ENCODE data around the gene KANK3.
"Not testable (repeated sequence)": the region's sequence is repeated elsewhere in the genome, so short reads cannot be mapped to it uniquely, and the experiment has no call there.

The KANK3 gene

GRCh38 chr19:8370176-8371010 is 27.3 kb upstream of the KANK3 start:
- no peak for DNase-seq

DNA sequence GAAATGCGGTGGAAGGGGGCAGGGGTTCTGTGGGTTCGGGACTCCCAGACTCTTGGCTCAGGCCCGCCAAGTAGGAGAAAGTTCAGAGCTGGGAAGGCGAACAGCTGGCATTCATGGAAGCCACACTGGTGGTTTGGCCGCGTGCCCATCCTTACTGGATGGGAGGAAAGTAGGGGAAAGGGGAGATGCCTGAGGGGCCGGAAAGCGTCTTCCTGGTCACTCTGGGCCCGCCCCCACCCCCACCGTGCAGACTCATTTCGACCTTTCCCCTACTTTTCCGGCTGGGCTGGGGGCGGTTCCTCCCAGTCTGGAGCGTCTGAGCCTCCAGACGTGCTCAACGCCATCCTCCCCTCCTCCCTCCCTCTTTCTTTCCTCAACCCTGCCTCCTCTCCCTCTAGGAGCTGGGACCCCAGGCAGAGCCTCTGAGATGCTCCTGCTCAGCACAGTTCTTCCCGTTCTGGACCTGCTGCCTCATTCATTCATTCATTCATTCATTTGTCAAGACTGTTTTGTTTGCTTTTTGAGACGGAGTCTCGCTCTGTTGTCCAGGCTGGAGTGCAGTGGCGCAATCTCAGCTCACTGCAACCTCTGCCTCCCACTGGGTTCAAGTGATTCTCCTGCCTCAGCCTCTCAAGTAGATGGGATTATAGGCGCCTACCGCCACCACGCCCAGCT is 24.4 kb upstream of the KANK3 start:
- peak; percentile 64 for DNase-seq

GRCh38 chr19:8366961-8367326 is 23.9 kb upstream of the KANK3 start:
- no peak for DNase-seq

- no peak for DNase-seq
These were observed 23.1 kb upstream of the KANK3 start for GRCh38 chr19:8366121-8366581.

GRCh38 chr19:8363803-8364771 is 21.0 kb upstream of the KANK3 start, which contains the start of gene ANGPTL4:
Gene ANGPTL4 (plus strand): TSS chr19:8364155. CDS start chr19:8364322, 167 bp downstream.
- no peak for DNase-seq

- DNase-seq: peak; percentile 95
These were observed 19.1 kb upstream of the KANK3 start for GRCh38 chr19:8361921-8362793.

GRCh38 chr19:8360196-8360595 is 17.1 kb upstream of the KANK3 start:
- no peak for DNase-seq

GRCh38 chr19:8358948-8359347 is 15.9 kb upstream of the KANK3 start:
- no peak for DNase-seq

GRCh38 chr19:8357007-8357521 is 14.0 kb upstream of the KANK3 start:
- no peak for DNase-seq

GRCh38 chr19:8355631-8356402 is 12.8 kb upstream of the KANK3 start:
- no peak for DNase-seq

DNA sequence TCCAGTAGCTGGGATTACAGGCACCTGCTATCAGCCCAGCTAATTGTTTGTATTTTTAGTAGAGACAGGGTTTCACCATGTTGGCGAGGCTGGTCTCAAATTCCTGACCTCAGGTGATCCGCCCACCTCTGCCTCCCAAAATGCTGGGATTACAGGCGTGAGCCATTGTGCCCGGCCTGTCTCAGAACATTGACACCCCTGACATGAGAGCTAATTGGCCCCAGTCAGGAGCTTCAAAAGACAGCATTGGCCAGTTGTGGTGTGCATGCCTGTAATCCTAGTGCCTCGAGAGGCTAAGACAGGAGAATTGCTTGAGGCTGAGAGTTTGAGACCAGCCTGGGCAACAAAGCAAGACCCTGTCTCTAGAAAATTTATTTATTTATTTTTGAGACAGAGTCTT is 9.8 kb upstream of the KANK3 start:
- not testable (repeated sequence) for DNase-seq

DNA sequence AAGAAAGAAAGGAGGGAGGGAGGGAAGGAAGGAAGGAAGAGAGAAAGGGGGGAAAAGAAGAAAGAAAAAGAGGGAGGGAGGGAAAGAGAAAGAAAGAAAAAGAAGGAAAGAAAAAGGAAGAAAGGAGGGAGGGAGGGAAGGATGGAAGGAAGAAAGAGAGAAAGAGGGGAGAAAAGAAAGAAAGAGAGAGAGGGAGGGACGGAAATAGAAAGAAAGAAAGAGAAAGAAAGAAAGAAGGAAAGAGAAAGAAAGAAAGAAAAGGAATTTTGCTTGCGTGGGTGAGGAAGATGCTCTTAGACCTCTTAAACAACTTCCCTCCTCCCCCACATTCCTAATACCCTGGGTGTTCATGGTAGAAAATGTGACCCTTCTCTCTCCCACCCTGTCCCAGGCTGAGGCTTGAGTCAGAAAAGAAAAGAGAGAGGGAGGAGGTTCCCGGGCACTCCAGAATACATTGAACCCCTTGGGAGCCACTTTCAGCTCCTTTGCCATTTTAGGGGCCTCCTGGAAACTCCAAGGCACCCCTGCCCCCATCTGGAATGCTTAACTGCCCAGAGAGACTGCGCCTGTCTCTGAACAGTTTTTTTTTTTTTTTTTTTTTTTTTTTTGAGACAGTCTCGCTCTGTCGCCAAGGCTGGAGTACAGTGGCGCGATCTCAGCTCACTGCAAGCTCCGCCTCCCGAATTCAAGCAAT is 9.2 kb upstream of the KANK3 start:
- no peak for DNase-seq

GRCh38 chr19:8349629-8350372 is 6.7 kb upstream of the KANK3 start:
- DNase-seq: not testable (repeated sequence)

DNA sequence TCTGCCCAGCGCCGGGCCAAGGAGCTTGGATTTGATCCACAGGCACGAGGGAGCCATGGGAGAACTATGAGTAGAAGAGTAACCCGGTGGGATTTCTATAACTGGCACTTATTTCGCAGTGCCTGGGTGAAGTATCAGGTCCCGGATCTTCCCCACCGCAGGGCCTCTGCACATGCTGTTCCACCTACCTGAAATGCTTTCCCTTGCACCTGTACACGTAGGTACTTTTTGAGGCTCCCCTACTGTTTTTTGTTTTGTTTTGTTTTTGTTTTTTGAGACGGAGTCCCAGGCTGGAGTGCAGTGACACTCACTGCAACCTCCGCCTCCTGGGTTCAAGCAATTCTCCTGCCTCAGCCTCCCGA is 402 bp upstream of the KANK3 start:
- DNase-seq: no peak

DNA sequence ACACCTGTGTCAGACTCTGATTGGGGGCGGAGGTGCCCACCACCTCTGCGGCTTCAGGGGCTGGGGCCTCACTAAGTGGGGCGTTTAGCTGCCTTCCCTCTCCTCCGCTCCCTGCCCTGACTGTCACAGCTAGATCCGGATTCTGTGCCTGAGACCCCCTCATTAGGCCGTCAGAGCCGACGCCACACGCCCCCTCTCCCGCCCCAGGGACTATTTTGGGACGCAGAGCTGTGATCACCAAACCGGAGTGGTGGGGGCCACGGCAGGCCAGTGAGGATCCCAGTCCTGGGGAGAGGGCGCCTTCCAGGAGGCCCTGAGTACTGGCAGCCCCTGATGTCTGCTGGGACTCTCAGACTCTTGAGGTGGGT is 762 bp downstream of the KANK3 start:
- no peak for DNase-seq

- DNase-seq: not testable (repeated sequence)
These were observed 1.6 kb downstream of the KANK3 start for GRCh38 chr19:8341504-8341903.

GRCh38 chr19:8340341-8341096 is 2.5 kb downstream of the KANK3 start:
- DNase-seq: no peak

DNA sequence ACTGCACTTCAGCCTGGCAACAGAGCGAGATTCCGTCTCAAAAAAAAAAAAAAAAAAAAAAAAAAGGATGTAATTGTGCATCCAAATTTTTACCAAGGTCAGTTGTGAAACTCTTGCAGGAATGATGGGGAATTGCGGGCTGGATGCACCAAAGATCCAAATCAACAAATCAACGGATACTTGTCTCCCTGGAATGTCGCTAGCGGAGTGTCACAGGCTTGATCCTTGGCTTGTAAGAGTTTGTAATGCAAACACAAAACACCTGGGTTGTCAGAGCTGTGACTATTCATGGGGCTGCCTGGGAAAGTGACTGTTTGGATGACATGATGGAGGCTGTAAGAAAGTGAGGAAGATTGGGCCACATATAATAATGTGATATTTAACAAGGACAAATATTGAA is 4.2 kb downstream of the KANK3 start:
- DNase-seq: no peak

DNA sequence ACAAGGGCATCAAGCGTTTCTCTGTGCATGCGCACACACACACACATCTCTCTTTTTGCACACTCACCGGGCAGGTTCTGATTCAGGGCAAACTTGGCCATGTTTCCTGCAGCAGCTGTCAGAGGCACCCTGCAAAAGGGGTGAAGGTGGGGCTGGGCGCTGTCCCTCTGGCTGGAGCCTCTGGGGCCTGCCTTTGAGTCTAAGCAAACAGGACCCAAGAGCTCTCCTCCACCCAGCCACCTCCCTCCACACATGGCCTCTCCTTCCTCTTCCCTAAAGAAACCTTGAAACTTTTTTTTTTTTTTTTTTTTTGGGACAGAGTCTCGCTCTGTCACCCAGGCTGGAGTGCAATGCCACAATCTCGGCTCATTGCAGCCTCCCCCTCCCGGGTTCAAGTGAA is 5.3 kb downstream of the KANK3 start:
- DNase-seq: no peak

Data from NCI-H2029 (cell line).